ENCODE data around the gene KLHL8.

The KLHL8 gene

DNA sequence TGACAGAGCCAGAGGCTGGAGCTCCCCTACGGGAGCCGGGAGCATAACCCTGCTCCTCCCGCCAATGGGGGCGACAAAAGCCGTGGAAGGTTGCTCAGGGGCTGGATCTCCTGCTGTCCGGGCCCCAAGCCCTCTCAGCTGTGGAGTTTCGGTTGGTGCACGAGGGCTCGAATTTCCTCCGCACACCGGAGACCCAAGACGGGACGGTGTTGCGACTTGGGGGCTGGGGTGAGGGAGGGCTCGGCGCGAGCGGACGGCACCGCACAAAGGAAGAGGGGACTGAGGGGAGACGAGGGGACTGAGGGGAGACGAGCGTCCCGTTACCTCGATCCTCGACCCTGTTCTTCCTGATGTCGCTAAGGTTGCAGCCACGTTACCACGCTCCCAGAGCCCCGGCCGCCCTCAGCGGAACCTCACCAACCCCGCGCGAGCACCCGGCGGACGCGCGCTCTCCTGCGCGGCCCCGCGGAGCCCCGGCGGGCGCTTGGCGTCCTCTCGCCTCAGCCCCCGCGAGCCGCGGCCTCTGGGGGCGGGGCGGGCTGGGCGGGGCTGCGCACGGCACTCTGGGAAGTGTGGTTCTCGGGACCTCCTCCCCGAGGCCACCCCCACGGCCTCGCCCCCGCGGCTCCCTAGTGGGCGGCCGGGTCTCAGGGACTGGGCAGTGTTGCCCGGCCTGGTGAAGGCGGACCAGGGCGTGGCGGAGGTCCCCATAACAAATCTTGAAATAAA lies at the start of gene KLHL8:
TSS of gene KLHL8 (minus strand) at position 525 of the 729 bp plus-strand sequence. CDS start 25,079 bp downstream, outside the sequence.
- DNase-seq (ENCODE audit: low read depth) = peak; percentile 70

DNA sequence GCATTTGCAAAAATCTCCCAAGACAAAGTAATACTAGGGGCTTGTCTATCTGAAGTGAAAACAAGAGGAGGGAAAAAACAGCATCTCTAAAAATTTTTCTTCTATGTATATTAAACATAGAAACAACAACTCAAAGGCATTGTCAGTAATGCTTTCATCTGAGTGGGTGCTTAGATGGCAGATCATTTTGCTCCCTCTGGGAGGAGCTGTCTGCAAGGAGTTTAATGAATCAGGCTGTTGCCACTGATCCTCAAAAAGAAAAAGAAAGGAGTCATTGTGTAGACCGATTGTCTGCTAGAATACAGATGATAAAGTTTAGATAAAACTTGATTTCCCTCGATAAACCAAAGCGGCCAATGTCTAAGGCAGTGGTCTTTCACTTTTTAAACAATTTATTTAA lies 49.7 kb upstream of the KLHL8 start:
- DNase-seq (ENCODE audit: low read depth) = no peak

DNA sequence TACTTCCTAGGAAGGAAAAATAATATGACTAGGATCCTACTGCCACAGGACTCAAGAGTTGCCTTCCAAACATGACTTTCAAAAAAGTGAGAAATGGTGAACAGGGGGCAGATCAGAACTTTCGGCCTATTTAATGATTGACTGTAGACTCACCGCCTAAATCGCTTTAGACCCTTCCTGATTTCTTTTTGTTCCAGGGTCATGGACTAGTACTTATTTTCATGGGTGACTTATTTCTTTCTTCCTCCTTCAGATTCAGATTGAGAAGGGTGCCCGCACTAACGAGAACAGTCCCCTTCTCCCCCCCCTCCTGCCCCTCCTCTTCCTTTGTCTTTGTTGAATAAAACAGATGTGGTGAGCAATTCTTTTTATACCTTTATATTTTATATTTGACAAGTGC lies 48.0 kb upstream of the KLHL8 start:
- no peak for DNase-seq (ENCODE audit: low read depth)

DNA sequence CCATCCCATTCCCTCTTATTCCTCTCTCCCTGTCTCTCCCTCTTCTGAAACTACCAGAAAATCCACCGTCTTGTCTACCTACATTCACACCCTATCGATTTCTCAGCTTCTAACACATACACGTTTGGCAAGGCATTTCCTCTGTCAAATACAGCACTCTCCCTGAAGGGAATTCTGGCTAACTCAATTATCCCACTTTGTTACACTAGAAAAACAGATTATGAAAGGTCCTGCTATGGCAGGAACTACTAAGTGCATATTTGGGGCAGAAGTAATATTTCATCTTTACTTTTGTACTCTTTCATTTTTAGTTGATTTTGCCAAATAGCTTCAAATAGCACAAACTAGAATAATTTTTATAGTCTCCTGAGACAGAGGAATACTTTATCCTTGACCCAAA lies 46.6 kb upstream of the KLHL8 start:
- no peak for DNase-seq (ENCODE audit: low read depth)

DNA sequence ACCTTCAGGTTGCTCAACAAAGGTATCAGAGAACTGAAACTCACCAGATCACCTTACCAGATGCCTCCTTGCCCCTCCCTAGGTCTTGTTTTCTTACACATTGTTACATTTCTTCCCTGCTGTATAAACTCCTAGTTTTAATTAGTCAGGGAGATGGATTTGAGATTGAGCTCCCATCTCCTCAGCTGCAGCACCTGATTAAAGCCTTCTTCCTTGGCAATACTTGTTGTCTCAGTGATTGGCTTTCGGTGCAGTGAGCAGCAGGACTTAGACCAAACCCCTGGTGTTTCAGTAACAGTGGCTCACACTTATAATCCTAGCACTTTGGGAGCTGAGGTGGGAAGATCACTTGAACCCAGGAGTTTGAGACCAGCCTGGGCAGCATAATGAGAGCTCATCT lies 42.5 kb upstream of the KLHL8 start:
- no peak for DNase-seq (ENCODE audit: low read depth)

DNA sequence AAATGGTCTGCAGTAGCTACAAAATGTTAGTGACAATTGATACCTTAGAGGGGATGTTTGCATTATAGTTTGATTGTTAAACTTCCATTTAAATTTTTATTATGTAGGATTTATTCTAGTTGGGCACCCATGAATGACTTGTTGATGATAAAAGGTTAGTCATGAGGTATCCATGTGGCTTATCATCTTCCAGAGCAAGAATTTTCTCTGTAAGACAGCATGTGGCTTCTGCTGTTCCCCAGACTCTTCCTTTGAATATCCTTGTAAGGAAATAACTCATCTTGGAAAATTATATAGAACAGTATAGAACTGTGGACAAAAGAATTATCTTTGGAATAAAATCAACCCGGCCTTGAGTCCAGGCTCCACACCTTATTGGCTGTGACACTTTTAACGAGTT lies 40.1 kb upstream of the KLHL8 start:
- no peak for DNase-seq (ENCODE audit: low read depth)

DNA sequence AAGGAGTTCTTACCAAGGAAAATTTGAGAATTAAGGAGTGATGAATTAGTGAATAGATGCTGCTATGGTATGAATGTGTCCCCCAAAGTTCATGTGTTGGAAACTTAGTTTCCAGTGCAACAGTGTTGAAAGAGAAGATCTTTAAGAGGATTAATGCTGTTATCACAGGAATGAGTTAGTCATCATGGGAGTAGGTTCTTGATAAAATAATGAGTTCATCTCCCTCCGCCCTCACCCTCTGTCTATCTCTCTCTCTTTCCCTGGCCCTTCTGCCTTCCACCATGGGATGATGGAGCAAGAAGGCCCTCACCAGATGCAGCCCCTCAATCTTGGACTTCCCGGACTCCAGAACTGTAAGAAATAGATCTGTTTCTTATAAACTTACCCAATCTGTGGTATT lies 38.3 kb upstream of the KLHL8 start:
- no peak for DNase-seq (ENCODE audit: low read depth)

DNA sequence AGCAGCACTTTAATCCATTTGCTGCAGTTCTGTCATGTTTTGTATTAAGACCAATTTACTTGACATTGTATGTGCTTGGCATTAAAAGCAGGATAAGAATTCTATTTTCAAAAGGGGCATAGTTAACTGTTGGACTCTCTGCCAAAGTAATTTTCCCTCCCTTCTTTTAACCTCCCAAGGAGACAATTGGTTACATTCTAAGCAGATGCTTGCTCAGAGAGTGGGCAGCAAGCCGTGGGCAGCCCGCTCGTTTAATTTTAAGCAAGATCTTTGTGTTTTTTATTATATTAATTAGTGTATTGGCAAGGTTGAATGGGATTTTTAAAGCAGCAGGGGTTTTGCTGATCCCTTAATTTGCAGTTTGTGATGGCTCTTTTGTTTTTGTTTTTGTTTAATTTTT lies 37.1 kb upstream of the KLHL8 start:
- no peak for DNase-seq (ENCODE audit: low read depth)

DNA sequence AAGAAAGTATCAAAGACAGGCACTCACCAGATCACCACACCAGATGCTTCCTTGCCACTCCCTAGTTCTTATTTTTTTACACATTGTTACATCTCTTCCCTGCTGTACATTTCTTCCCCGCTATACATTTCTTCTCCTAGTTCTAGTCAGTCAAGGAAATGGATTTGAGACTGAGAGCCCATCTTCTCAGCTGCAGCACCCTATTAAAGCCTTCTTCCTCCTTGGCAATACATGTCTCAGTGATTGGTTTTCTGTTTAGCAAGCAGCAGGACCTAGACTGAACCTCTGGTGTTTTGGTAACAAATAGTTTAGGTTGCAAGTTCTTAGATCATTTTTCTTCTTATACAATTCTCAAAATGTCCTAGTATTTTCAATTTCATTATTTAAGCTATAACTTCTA lies 35.3 kb upstream of the KLHL8 start:
- DNase-seq (ENCODE audit: low read depth) = no peak

DNA sequence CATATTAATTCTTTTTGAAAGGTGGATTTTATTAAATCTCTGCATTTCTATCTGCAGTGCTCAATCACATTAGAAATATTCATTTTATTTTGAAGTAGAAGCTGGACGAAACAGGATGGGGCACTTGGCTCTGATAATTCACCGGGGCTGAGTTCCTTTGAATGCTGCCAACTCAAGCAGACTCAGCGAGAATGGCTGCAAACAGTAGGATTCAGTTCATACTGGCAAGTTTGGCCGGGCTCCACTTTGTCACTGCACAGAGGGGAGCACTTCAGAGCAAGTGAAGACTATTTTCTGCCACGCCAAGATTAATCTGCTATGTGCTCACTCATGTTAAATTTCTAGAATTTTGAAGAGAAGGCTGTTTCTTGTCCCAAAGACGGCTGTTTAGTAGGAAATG lies 30.7 kb upstream of the KLHL8 start:
- no peak for DNase-seq (ENCODE audit: low read depth)

DNA sequence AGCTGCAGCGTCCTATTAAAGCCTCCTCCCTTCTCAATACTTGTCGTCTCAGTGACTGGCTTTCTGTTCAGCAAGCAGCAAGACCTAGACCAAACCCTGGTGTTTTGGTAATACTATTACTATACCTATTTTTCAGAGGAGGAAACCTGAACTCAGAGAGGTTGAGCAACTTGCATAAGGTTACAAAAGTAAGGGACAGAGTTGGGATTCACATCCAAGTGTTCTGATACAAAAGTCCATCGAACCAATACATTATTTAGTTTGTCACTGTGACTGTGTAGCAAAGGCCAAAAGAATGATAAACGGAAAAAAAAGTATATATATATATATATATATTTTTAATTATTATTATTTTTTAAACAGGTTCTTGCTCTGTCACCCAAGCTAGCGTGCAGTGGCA lies 29.9 kb upstream of the KLHL8 start:
- DNase-seq (ENCODE audit: low read depth) = no peak

DNA sequence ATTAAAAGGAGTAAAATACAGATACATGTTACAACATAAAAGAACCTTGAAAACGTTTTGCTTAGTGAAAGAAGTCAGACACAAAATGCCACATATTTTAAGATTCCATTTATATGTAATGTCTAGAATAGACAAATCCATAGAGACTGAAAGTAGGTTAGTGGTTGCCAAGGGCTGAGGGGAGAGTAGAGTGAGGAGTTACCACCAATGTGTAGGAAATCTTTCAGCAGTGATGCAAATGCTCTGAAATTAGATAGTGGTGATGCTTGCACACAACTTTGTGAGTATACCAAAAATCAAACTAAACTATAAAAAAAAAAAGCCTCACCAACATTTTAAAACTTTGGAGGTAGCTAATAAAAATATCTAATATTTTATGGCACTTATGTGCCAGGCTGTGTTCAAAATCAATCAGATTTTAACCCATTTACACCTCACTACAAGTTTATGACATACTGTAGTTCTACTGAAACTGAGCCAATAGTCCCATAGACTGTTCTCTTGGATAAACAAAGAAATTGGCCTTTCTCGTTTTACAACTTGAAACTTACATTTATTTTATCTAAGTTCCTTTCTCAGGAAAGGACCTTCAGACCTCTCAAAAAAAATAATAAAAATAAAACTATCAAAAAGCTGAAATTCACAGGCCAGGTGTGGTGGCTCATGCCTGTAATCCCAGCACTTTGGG lies 29.1 kb upstream of the KLHL8 start:
- no peak for DNase-seq (ENCODE audit: low read depth)

DNA sequence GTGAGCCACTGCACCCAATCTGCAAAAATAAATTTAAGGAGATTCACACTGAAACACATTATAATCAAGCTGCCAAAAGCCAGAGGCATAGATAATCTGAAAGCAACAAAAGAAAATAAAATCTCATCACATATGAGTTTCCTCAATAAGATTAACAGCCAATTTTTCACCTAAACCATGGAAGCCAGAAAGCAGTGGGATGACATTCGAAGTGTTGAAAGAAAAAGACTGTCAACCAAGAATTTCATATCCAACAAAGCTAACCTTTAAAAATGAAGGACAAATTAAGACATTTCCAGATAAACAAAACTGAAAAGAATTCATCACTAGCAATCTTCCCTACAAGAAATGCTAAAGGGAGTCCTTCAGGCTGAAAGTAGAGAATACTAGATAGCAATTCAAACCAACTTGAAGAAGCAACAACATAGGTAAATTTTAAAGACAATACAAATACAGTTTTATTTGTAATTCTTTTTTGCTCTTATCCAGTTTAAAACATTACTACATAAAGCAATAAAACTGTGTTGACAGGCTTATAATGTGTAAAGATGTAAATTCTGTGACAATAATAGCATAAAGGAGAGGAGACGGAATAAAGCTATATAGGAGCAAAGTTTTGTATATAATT lies 23.1 kb upstream of the KLHL8 start:
- no peak for DNase-seq (ENCODE audit: low read depth)

DNA sequence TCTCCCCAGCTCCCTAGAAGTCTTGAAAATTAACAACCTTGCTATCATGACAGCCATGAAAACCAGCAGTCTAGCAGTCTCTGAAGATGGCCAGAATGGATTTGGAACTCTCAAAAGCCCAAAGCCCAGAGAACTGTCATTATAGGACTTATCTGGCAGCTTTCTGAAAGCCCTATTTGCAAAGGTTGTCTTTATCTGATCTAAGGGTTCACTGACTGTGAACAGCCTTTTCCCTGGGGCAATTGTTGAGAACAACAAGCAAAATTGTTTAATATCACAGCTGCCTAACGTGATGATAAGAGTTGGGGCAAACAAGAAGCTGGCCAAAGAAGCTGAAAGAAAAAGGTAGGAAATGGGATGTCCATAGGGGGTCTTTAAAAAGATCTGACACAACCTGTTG lies 20.9 kb upstream of the KLHL8 start:
- no peak for DNase-seq (ENCODE audit: low read depth)

DNA sequence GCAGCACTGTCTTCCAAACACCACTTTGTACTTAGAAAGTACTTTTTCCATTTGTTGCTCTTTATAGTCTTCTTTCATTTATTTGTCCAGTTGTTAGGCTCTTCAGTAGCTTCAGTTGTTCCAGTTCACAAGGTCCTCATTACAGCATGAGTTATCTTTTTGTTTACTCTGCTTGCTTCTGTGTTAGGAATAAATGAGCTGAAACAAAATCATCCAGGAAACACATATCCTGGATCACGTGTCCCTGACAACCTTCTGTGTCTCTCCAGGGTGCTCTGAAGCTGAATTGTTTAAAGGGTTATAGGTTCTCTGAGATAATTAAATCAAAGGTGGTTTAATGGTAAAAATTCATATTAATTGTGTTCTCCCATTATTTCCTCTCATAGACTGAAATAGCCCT lies 19.9 kb upstream of the KLHL8 start:
- DNase-seq (ENCODE audit: low read depth) = no peak

DNA sequence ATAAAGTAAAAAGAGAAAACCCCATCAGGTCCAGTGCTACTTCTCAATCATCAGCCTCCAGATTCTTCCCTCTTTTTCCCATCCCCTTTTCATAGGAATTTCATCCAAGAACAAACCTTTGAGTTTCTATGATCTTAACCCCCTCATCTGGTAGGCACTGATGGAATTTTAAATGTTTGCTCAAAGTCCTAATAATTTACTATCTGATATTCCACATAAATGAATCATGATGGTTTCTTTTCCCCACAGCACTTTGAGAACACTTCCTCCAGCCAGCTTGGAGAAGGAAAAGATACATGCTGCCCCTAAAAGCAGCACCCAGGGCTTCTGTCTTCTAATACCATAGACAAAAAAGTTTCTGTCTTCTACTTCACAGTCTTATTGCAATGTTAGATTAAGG lies 19.4 kb upstream of the KLHL8 start:
- no peak for DNase-seq (ENCODE audit: low read depth)

DNA sequence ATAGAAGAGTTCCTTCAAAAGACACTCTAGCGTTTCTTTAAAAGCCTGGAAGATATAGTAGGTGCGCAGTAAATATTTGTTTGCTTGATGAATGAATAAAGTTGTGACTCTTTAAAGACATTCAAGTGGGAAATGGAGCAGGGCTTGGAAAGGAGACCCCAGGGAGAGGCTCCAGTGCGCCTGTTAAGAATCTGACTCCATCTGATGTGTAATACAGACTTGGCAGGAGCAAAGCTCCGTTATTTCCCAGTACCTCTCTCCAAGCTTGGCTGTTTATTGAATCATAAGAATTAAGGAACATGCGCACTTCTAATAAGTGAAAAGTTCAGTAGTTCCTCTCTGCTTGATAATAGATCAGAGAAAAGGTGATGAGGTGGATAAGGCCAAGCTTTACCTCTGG lies 18.8 kb upstream of the KLHL8 start:
- no peak for DNase-seq (ENCODE audit: low read depth)

DNA sequence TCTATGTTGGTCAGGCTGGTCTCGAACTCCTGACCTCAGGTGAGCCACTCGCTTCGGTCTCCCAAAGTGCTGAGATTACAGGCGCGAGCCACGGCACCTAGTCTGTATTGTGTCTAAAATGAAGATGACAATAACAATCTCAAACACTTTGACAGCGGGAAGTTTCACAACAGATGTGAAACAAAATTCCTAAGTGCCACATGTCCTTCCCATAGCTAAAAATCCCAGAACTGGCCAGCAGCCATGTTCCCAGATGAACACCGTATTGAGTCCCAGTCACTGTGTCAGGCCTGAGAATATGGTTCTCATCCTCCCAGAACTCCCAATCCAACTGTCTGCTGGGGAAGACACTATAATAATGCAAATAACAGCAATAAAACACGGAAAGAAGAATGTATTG lies 16.4 kb upstream of the KLHL8 start:
- DNase-seq (ENCODE audit: low read depth) = no peak

DNA sequence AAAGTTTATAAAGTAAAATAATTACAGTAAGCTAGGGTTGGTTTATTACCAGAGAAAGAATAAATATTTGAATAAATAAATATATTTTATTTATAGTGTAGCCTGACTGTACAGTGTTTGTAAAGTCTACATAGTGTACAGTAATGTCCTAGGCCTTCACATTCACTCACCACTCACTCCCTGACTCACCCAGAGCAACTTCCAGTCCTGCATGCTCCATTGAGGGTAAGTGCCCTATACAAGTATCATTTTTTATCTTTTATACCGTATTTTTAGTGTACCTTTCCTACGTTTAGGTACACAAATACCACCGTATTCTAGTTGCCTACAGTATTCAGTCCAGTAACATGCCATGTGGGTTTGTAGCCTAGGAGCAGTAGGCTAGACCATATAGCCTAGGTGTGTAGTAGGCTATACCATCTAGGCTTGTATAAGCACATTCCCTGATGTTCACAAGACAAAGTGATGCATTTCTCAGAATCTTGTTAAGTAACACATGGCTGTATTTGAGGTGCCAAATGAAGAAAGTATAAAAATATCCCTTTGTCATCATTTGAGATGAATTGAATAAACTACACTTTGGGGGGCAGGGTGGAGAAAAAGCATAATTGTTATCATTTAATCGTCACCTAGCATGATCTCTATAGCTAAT lies 14.7 kb upstream of the KLHL8 start:
- DNase-seq (ENCODE audit: low read depth) = no peak

DNA sequence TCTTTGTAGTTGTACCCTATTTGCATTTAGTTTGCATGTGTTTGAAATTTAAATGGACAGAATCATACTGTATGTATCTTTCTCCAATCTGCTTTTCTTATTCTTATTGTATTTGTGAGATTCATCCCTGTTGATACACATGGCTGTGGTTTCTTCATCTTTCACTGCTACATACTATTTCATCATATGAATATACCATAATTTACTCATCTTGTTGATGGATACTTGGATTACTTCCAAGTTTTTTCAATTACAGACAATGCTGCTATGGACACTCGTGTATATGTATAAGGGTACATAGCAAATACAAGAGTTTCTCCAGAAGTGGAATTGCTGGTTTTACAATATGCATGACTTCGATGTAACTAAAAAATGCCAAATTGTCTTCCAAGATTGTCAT lies 11.8 kb upstream of the KLHL8 start:
- DNase-seq (ENCODE audit: low read depth) = no peak

DNA sequence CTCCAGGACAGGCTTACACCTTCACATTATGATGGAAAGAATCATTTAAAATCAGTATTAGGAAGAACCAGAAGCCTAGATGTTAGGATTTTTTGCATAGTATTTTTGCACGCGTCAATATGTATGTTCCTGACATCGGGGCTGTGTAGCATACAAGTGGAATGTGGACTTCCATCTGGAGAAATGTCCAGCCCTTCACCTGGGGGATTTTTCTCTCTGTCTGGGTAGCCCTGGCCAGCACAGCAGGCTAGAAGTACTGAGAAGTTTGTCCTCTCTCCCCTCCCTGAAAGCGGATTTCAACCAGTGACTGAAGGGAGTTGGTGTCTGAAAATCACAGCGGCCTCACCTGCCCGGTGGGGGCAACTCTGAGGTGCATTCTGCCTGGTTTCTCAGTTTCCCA lies 10.4 kb upstream of the KLHL8 start:
- no peak for DNase-seq (ENCODE audit: low read depth)

DNA sequence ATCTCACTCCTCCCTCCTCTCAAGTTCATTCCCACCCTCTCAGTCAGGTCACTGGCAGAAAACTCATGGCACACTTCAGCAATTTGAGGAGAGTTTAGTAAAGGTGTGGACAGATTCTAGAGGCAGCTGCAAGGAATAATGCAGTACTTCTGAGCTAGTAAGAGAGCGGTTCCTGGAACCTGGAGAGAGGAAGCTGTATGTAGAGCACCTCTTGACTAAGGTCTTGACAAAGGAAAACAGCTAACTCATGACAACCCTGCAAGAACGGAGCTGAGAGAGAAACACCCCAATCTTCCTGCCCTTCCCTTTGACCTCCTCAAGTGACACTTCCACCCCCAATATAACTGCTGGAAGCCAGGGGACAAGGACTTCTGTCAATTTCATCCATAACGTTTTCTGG lies 9.6 kb upstream of the KLHL8 start:
- no peak for DNase-seq (ENCODE audit: low read depth)

DNA sequence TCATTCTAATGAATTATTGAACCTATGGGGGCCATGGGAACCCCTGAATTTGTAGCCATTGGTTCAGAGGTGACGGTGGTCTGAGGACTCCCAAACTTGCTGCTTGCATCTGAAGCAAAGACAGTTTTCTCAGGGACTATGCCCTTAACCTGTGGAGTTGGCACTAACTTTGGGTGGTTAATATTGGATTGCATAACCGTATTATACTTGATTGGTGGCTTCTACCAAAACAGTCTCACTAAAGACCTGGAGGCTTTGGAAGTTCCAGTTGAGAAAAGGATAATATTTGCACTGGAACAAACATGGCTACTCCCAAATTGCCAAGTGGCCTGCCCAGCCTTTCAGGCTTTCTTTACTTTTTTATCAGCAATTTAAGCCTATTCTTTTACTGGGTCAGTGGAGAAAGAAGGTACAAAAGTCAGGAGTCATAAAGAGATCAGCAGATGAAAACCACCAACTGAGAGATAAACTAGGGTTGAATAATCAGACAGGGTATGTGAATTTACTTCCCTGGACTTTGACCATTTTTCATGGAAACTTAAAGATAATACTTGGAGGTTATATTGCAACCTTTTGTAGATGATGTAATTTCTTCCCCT lies 7.9 kb upstream of the KLHL8 start:
- DNase-seq (ENCODE audit: low read depth) = no peak
